Fibroblast of pulmonary artery (primary cell): ENCODE results near the gene ERLEC1.

Experiments used
- DNase-seq: peaks from one replicate; pipeline ENCODE4 v3.0.0-alpha.2; 2010; ENCODE audit warnings: low read depth
- H3K4me3 ChIP-seq: replicated peaks from 2 replicates; pipeline ENCODE4 v1.5.1; 2011; ENCODE audit warnings: low read depth, mild to moderate bottlenecking, control low read depth, low read length, moderate library complexity
- CTCF ChIP-seq: IDR thresholded peaks from 2 replicates; pipeline ENCODE4 v1.5.1; 2011; ENCODE audit warnings: mild to moderate bottlenecking, control low read depth, low read length, inconsistent platforms; ENCODE audit errors: missing control alignments

Gene ERLEC1

DNA sequence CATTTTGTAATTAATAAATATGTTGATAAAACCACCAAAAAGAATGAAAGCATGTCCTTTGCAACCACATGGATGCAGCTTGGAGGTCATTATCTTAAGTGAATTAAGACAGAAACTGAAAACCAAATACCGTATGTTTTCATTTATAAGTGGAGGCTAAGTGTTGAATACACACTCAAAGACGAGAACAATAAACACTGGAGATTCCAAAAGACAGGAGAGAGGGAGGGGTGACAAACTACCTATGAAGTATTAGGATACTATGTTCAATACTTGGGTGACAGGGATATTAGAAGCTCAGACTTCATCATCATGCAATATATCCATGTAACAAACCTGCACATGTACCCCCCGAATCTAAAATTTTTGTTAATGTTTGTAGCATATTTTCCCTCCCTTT is 7.0 kb downstream of the ERLEC1 start:
- no peak for DNase-seq
- no peak overlapping the region for H3K4me3 ChIP-seq
- no peak for TF ChIP-seq CTCF

DNA sequence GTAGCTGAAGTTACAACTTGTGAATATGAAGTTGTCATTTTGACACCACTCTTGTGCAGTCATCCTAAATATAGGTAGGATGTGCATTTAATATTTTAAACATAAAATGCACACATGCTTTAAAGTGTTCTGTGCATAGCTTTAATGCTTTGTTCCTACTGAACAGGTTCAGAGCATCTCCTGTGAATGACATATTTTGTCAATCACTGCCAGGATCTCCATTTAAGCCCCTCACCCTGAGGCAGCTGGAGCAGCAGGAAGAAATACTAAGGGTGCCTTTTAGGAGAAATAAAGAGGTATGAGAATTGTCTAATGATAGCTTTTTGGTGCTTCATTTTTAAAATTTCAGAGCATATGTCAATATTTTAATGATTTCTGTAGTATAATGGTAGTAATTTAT is 14.7 kb downstream of the ERLEC1 start:
- DNase-seq, result no peak
- no peak for TF ChIP-seq CTCF
- no peak overlapping the region for H3K4me3 ChIP-seq

- peak; percentile 58 for DNase-seq
- H3K4me3 ChIP-seq, result no peak overlapping the region
- no peak for TF ChIP-seq CTCF
Observed at GRCh38 chr2:53802617-53803151, 15.8 kb downstream of the ERLEC1 start.

DNA sequence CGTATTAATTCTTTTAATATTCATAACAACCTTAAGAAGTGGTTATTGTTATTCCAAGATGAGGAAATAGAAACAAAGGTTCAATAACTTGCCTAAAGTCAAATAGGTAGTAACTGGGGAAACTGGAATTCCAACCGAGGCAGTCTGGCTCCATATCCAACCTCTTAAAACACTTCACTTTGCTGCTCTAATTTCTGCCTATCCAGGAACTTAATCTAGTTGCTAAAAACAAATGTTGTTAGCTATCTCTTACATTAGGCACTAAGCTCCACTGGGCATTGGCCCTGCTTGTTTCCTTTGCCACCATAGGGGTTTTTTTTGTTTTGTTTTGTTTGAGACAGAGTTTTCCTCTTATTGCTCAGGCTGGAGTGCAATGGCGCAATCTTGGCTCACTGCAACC is 24.8 kb downstream of the ERLEC1 start:
- TF ChIP-seq CTCF, result no peak
- H3K4me3 ChIP-seq, result no peak overlapping the region
- no peak for DNase-seq

DNA sequence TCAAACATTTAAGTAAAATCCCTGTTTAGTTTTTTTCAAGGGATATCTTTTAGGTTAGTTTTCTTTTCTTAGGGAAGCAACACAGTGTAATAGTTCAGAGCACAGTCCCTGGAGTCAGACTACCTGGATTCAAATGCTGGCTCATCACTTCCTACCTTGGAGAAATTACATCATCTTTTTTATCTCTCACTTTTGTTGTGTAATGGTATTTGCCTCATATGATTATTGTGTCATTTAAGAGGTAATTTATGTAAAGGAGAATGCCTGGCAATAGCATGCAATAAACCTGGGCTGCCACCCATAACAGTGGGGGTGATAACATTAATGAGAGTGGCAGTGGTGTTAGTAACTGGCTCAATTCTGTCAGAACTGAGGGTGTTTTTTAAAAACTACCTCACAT is 26.3 kb downstream of the ERLEC1 start:
- no peak overlapping the region for H3K4me3 ChIP-seq
- no peak for DNase-seq
- no peak for TF ChIP-seq CTCF

DNA sequence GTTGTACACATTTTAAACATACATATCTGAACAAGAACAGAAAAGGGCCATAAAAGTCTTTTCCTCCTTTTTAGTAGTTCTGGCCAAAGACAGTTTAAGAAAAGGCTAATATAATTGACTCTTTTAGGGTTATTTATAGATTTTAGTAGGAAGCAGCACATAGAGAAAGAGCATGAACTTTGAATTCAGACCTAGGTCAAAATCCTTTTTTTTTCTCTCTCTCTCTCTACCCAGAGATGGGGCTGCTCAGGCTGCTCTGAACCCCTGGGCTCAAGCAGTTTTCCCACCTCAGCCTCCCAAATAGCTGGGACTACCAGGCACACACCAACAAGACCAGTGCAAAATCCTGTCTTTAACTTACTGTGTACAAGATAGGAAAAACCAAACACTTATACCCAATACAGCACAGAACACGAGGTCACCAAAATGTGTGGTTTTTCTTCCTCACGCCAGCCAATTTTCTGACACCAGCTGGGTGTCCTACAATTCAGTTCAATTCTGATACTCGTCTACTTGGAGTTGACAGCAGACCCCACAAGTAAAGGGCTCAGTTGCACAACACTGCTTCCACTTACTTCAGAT is 32.1 kb downstream of the ERLEC1 start:
- H3K4me3 ChIP-seq, result no peak overlapping the region
- TF ChIP-seq CTCF, result no peak
- no peak for DNase-seq

GRCh38 chr2:53819634-53820033 is 32.8 kb downstream of the ERLEC1 start:
- no peak for TF ChIP-seq CTCF
- H3K4me3 ChIP-seq, result no peak overlapping the region
- DNase-seq, result no peak
